Upper lobe of left lung (tissue), 4 donors: ENCODE data around the gene CIC.

Experiments
- CTCF ChIP-seq, 6 experiments: fragments of 450-650 bp in 4 of 6; fragments of 200-600 bp in 2 of 6; sonication (generic) in 2 of 6; IDR thresholded peaks; one replicate each; pipeline ENCODE4 v1.5.1; 2016 to 2019; ENCODE audit warnings: antibody characterized with exemption in 6 of 6
- POLR2A ChIP-seq, 4 donors: fragments of 450-650 bp; IDR thresholded peaks; one replicate each; pipeline ENCODE4 v1.5.1; 2016 to 2017; ENCODE audit warnings: antibody characterized with exemption in 4 of 4, mild to moderate bottlenecking in 2 of 4

- no peak for TF ChIP-seq CTCF (IDR thresholded peaks at IDR 0.05)
- TF ChIP-seq POLR2A (IDR thresholded peaks at IDR 0.05): no peak
These were observed 23.2 kb downstream of the CIC start for GRCh38 chr19:42292042-42292960.
